Hindlimb muscle (tissue), 1 donor: ENCODE data around the gene TSPAN9. TPM values are rescaled to one million over a fixed set of nuclear protein-coding genes. Genes with fewer than 3 reads are reported as not detected.
A peak's percentile ranks its signal among the peaks of the same experiment; 100 is the strongest.

ENCODE experiments used
- DNase-seq: peaks from one replicate; pipeline ENCODE4 v3.0.0-alpha.2; 2013
- polyA plus RNA-seq: library from polyadenylated mRNA; unstranded; fragments of 120-200 nt; gene quantifications from one replicate; pipeline ENCODE4 v1.2.1, GENCODE V29; 2013; ENCODE audit not compliant: insufficient read length

TSPAN9 gene
- polyA plus RNA-seq, 1 donor: 98.9 TPM

- no peak for DNase-seq
These were observed 202.7 kb downstream of the TSPAN9 start for GRCh38 chr12:3279832-3280231.

GRCh38 chr12:3280967-3281366 is 203.8 kb downstream of the TSPAN9 start:
- no peak for DNase-seq

GRCh38 chr12:3281588-3282383 is 204.6 kb downstream of the TSPAN9 start:
- DNase-seq: no peak

GRCh38 chr12:3282384-3282670 is 205.1 kb downstream of the TSPAN9 start:
- DNase-seq: no peak

- no peak for DNase-seq
These were observed 206.0 kb downstream of the TSPAN9 start for GRCh38 chr12:3283137-3283680.

- no peak for DNase-seq
These were observed 207.2 kb downstream of the TSPAN9 start for GRCh38 chr12:3284405-3284804.

GRCh38 chr12:3285570-3285969 is 208.4 kb downstream of the TSPAN9 start:
- no peak for DNase-seq

- DNase-seq: no peak
These were observed 211.5 kb downstream of the TSPAN9 start for GRCh38 chr12:3288690-3289089.

GRCh38 chr12:3289702-3290101 is 212.5 kb downstream of the TSPAN9 start:
- DNase-seq: no peak

- no peak for DNase-seq
These were observed 214.8 kb downstream of the TSPAN9 start for GRCh38 chr12:3291939-3292338.

- no peak for DNase-seq
These were observed 215.7 kb downstream of the TSPAN9 start for GRCh38 chr12:3292677-3293412.

- no peak for DNase-seq
These were observed 216.4 kb downstream of the TSPAN9 start for GRCh38 chr12:3293446-3294161.

- no peak for DNase-seq
These were observed 217.3 kb downstream of the TSPAN9 start for GRCh38 chr12:3294481-3294911.

GRCh38 chr12:3295225-3295624 is 218.0 kb downstream of the TSPAN9 start:
- no peak for DNase-seq

- DNase-seq: no peak
These were observed 218.6 kb downstream of the TSPAN9 start for GRCh38 chr12:3295646-3296408.

- no peak for DNase-seq
These were observed 219.2 kb downstream of the TSPAN9 start for GRCh38 chr12:3296409-3296701.

GRCh38 chr12:3298603-3299002 is 221.4 kb downstream of the TSPAN9 start:
- no peak for DNase-seq

GRCh38 chr12:3299929-3300832 is 223.0 kb downstream of the TSPAN9 start:
- DNase-seq: peak; percentile 88

GRCh38 chr12:3300833-3301401 is 223.7 kb downstream of the TSPAN9 start:
- no peak for DNase-seq

- no peak for DNase-seq
These were observed 225.3 kb downstream of the TSPAN9 start for GRCh38 chr12:3302401-3303041.
